Measurements from ENCODE around the gene LUC7L2. TPM values are rescaled to one million over a fixed set of nuclear protein-coding genes. Genes with fewer than 3 reads are reported as not detected.
"Not testable (repeated sequence)": the region's sequence is repeated elsewhere in the genome, so short reads cannot be mapped to it uniquely, and the experiment has no call there.

LUC7L2 gene
- total RNA-seq, 1 donor from 2014 or later, result 45.2 TPM

- intact Hi-C loops (cut with DNase I), result loop anchor here (1.0 kb wide), 1 partner anchor 18 kb away; the partner anchor contains the start of gene LUC7L2
- no peak for DNase-seq
These were observed 17.9 kb upstream of the LUC7L2 start for GRCh38 chr7:139341776-139342226.

GRCh38 chr7:139345042-139345441 lies 14.7 kb upstream of the LUC7L2 start:
- ATAC-seq (ENCODE audit: poor library complexity) (no peak), DNase-seq (no peak)
- intact Hi-C loops (cut with DNase I), result no loop called here

More at GRCh38 chr7:139341776-139342226, 17.9 kb upstream of the LUC7L2 start:
- no peak for ATAC-seq (ENCODE audit: poor library complexity)

- ATAC-seq (ENCODE audit: poor library complexity), result no peak
- no peak for DNase-seq
- intact Hi-C loops (cut with DNase I), result no loop called here
These were observed 8.7 kb upstream of the LUC7L2 start for GRCh38 chr7:139351027-139351426.

GRCh38 chr7:139354729-139355128 lies 5.0 kb upstream of the LUC7L2 start:
- intact Hi-C loops (cut with DNase I), result no loop called here
- DNase-seq (no peak), ATAC-seq (ENCODE audit: poor library complexity) (no peak)

GRCh38 chr7:139355320-139355719 lies 4.4 kb upstream of the LUC7L2 start:
- DNase-seq, result no peak
- intact Hi-C loops (cut with DNase I), result no loop called here

GRCh38 chr7:139357729-139358506 lies 1.8 kb upstream of the LUC7L2 start:
- DNase-seq; ATAC-seq (ENCODE audit: poor library complexity); intact Hi-C loops (cut with DNase I): not testable (repeated sequence)

More at GRCh38 chr7:139355320-139355719, 4.4 kb upstream of the LUC7L2 start:
- ATAC-seq (ENCODE audit: poor library complexity), result no peak

- ATAC-seq (ENCODE audit: poor library complexity), result peak; percentile 10
- DNase-seq, result no peak
- intact Hi-C loops (cut with DNase I), result loop anchor here (1.0 kb wide), 1 partner anchor 17 kb away; the partner anchor contains the start of gene FMC1
These were observed 941 bp upstream of the LUC7L2 start for GRCh38 chr7:139358541-139359365.

GRCh38 chr7:139360210-139360947 lies 685 bp downstream of the LUC7L2 start:
- ATAC-seq (ENCODE audit: poor library complexity) (peak; percentile 87), DNase-seq (peak; percentile 98)
- intact Hi-C loops (cut with DNase I), result no loop called here

- no peak for ATAC-seq (ENCODE audit: poor library complexity)
- no peak for DNase-seq
- intact Hi-C loops (cut with DNase I), result no loop called here
These were observed 1.2 kb downstream of the LUC7L2 start for GRCh38 chr7:139360948-139361307.

- intact Hi-C loops (cut with DNase I), result no loop called here
- ATAC-seq (ENCODE audit: poor library complexity) (no peak), DNase-seq (no peak)
These were observed 1.8 kb downstream of the LUC7L2 start for GRCh38 chr7:139361523-139361922.

GRCh38 chr7:139362302-139362701 lies 2.6 kb downstream of the LUC7L2 start:
- no peak for DNase-seq
- intact Hi-C loops (cut with DNase I), result no loop called here
- no peak for ATAC-seq (ENCODE audit: poor library complexity)

- no peak for ATAC-seq (ENCODE audit: poor library complexity)
- intact Hi-C loops (cut with DNase I), result no loop called here
- DNase-seq, result no peak
These were observed 3.3 kb downstream of the LUC7L2 start for GRCh38 chr7:139362981-139363380.

- ATAC-seq (ENCODE audit: poor library complexity), result no peak
- intact Hi-C loops (cut with DNase I), result no loop called here
- no peak for DNase-seq
These were observed 5.6 kb downstream of the LUC7L2 start for GRCh38 chr7:139365336-139365735.

- intact Hi-C loops (cut with DNase I), result no loop called here
- DNase-seq (no peak), ATAC-seq (ENCODE audit: poor library complexity) (no peak)
These were observed 6.7 kb downstream of the LUC7L2 start for GRCh38 chr7:139366400-139366799.

GRCh38 chr7:139367438-139368155 lies 7.9 kb downstream of the LUC7L2 start:
- ATAC-seq (ENCODE audit: poor library complexity), result peak; percentile 56
- DNase-seq, result no peak
- intact Hi-C loops (cut with DNase I), result no loop called here

- DNase-seq, result no peak
- intact Hi-C loops (cut with DNase I), result no loop called here
- ATAC-seq (ENCODE audit: poor library complexity), result no peak
These were observed 10.7 kb downstream of the LUC7L2 start for GRCh38 chr7:139370301-139370942.

- no peak for DNase-seq
- no peak for ATAC-seq (ENCODE audit: poor library complexity)
- intact Hi-C loops (cut with DNase I), result no loop called here
These were observed 11.2 kb downstream of the LUC7L2 start for GRCh38 chr7:139370943-139371313.

- intact Hi-C loops (cut with DNase I), result no loop called here
- DNase-seq, result no peak
- ATAC-seq (ENCODE audit: poor library complexity), result no peak
These were observed 14.6 kb downstream of the LUC7L2 start for GRCh38 chr7:139374246-139374645.
